22Rv1 (cell line): ENCODE data around the gene CNPY1.

Source experiments
- H3K27ac ChIP-seq: fragments of 450-650 bp; 2 replicates; pipeline ENCODE4 v1.5.1; 2017
- ZFX ChIP-seq: fragments of 450-650 bp; IDR thresholded peaks from 2 replicates; pipeline ENCODE4 v1.6.1; 2017; ENCODE audit warnings: antibody characterized with exemption, borderline replicate concordance
- TF ChIP-seq, protein P1 (sequence below): fragments of 450-650 bp; IDR thresholded peaks from 2 replicates; pipeline ENCODE4 v1.5.1; 2017; ENCODE audit warnings: mild to moderate bottlenecking

CNPY1 gene

DNA sequence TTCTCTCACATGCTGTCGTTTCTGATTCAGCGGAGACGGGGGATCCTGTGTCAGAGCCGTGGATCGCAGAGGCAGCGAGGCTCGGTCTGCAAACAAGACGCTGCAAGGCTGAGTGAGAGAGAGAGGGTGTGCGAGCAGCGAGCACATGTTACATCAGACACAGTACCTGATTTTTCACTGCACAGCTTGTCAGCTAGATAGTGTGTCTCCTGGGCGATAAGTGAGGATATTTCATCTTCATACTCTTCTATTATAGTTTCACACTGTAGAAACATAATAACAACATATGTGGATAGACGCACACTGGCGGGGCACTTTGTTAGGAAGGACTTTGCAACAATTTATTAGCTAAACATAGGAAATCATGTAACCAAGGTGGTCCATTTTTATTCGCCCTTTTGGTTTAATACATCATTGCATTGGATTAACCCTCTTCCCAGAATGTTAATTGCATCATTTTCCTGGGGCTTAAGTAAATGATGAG, 39.5 kb downstream of the CNPY1 start:
- no peak overlapping the region for H3K27ac ChIP-seq
- no peak for TF ChIP-seq ZFX
- TF ChIP-seq, protein P1, sequence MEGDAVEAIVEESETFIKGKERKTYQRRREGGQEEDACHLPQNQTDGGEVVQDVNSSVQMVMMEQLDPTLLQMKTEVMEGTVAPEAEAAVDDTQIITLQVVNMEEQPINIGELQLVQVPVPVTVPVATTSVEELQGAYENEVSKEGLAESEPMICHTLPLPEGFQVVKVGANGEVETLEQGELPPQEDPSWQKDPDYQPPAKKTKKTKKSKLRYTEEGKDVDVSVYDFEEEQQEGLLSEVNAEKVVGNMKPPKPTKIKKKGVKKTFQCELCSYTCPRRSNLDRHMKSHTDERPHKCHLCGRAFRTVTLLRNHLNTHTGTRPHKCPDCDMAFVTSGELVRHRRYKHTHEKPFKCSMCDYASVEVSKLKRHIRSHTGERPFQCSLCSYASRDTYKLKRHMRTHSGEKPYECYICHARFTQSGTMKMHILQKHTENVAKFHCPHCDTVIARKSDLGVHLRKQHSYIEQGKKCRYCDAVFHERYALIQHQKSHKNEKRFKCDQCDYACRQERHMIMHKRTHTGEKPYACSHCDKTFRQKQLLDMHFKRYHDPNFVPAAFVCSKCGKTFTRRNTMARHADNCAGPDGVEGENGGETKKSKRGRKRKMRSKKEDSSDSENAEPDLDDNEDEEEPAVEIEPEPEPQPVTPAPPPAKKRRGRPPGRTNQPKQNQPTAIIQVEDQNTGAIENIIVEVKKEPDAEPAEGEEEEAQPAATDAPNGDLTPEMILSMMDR: no peak

DNA sequence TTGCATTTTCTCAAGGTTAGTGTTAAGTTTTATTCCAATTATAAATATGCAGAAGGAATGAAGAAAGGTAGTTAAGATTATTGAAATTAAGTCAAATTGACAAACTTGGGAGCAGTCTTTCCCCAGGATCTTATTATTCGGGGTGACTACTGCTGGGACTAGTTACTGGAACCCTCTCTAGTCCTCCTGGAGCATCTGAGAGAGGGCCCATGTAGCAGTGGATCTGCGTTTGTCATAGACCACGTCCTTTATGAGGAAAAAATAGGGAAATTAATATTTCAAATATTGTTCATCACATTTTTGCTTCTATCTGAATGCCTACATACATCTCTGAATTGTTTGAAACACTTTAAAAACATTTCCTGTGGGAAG, 41.0 kb downstream of the CNPY1 start:
- H3K27ac ChIP-seq: no peak overlapping the region
- no peak for TF ChIP-seq ZFX
- TF ChIP-seq, protein P1: no peak

DNA sequence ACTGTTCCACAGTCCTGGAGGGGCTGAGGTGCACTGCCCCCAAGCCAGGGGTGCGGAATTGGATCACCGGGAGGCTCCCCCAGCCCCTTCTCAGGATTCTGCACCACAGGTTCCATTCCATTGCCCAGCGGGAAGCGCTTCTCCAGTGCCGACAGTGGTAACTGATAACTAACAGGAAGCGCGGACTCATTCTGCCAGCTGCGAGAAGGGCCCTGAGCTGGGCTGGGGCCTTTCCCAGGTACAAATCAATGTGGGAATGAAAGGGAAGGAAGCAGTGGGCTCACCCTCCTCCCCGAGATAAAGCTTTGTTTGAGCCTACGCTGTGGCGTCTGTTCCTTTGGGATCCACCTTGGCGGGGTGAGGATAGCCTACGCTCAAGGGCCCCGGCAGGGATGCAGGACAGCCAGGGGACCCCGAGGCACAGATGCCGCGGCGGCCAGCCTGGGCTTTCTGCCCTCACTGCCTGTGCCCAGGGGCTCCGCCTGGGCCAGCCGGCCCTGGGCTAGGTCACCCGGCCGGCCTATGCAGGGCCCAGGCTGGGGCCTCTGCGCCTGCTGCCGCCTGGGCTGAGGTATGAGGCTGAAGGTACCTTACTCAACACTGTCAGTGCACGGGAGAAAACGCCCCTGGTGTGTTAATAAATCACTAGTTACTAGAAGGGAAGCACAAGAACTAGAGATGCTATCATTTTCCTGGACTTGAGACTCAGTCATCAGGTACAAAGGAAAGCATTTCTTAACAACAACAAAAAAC, 49.0 kb downstream of the CNPY1 start:
- TF ChIP-seq ZFX: no peak
- TF ChIP-seq, protein P1: no peak

DNA sequence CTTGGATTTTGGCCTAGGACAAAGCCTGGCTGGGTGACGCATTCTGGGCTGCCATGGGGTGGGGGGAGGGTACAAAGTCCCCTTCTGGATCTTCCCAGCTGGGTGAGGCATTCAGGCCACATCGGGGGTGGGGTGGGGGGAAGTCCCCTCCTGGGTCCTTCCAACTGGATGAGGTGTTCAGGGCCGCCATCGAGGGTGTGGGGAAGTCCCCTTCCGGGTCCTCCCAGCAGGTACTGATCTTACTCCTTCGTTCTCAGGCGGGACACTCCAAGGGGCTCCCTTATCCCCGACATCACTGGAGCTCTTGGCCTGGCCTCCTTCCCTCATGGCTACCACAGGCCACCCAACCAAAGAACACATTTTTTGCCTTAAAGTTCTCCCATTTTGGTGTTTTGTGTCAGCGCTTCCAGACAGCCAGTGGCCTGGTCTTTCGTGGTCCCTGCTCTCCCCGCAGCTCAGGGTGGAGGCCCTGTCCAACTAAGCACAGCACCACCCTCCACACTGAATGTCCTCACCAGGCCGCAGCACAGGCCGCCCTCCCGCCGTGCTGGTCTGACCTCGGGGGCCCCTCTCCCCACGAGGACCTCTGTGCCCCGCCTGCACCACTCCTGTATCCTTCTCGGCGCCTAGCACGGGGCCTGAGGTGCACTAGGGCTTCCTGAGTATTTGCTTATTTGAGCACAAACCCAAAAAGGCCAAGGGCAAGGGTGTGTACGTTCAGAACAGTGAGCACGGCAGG, 49.9 kb downstream of the CNPY1 start:
- TF ChIP-seq, protein P1: no peak
- TF ChIP-seq ZFX: no peak
- no peak overlapping the region for H3K27ac ChIP-seq

More for the DNA sequence above, 49.0 kb downstream of the CNPY1 start:
- no peak overlapping the region for H3K27ac ChIP-seq

DNA sequence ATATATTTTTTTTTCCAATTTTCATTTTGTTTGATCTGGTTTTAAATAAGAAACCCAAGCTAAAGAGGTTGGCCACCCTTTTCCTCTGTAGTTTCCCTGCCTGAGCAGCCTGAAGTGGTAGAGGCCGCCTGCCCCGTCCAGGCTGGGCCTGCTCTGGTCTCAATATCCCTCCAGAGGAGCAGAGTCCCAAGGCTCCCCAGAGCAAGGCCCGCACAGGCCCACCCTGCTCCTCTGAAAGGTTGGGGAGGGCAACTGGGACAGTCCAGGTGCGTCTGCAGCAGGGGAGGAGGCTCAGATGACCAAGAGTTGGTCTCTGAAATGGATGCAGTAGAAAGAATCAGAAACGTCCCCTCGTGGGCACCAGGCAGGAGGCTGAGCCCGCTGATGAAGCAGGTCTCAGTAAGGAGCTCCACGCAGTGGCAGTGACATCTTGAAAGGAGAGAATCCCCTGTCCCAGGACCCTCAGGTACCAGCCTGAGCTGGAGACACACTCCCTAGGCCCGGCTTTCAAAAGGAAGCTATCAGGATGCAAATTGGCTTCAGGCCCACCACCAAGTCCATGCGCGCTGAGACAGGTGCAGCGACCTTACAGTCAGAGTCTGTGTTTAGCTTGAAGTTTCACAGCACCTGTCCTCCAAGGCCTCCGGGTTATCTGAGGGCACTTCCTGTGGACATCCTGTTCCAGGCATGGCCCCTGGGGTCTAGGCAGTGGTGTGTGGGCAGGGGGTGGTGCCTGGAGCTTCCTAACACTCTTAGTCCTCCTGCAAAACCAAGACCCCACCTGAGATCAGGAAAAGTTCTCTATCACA, 50.7 kb downstream of the CNPY1 start:
- H3K27ac ChIP-seq: no peak overlapping the region

DNA sequence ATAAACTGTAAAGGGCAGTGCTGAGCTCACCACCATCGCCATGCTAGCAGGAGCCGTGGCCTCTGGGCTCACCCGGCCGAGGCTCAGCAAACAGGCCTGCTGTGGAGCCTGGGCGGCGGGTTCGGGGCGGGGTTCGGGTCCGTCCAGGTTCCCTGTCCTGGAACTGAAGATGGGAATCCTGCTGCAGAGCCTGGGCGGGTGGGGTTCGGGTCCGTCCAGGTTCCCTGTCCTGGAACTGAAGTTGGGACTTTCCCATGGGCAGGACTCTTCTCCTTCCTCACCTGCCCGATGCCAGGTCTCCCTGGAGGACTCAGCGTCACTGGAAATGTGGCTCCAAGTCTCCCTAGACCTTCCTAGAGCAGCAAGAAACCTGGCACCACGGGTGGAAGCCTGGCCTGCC, 51.8 kb downstream of the CNPY1 start:
- no peak for TF ChIP-seq ZFX
- TF ChIP-seq, protein P1: no peak
- H3K27ac ChIP-seq: no peak overlapping the region

More for the DNA sequence above, 50.7 kb downstream of the CNPY1 start:
- TF ChIP-seq ZFX: no peak
- TF ChIP-seq, protein P1: no peak
